NCI-H82 treated with DMSO at 0.1 percent for 48 hours (cell line): ENCODE data around the gene LCE3C.
"Not testable (repeated sequence)": the region's sequence is repeated elsewhere in the genome, so short reads cannot be mapped to it uniquely, and the experiment has no call there.

Experiments
- DNase-seq: peaks from one replicate; lab custom pipeline; 2025; ENCODE audit not compliant: unreplicated experiment; lab: John Stamatoyannopoulos, UW

LCE3C gene, protein sequence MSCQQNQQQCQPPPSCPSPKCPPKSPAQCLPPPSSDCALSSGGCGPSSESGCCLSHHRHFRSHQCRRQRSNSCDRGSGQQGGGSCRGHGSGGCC

GRCh38 chr1:152599934-152600333 lies at the start of gene LCE3C:
Gene LCE3C (plus strand): TSS chr1:152600234. CDS start chr1:152600732, 498 bp downstream.
- no peak for DNase-seq

DNA sequence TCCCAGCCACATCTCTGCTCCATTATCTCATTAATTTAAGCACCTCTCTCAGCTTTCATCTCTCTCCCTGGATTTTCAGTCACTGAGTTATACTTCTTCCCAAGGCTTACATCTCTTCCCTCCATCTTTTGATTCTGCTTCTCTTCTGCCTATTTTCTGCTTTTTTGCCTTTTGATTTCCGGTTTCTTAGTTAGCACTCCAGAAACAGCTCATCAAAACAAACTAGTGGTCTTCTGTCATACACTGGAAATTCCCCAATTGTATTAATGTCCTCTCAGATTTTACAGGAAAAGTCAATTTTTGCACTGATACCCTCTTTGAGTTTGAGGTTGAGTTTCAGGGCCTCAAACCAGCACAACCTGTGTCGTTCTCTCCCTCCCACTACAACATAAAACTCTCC lies 34.9 kb upstream of the LCE3C start:
- no peak for DNase-seq

- no peak for DNase-seq
Observed at GRCh38 chr1:152565535-152566215, 34.4 kb upstream of the LCE3C start.

GRCh38 chr1:152566681-152567080 lies 33.4 kb upstream of the LCE3C start, which contains the start of gene LCE3E:
Gene LCE3E (minus strand): TSS chr1:152566780. CDS start chr1:152566208, 572 bp downstream.
- DNase-seq = no peak

DNA sequence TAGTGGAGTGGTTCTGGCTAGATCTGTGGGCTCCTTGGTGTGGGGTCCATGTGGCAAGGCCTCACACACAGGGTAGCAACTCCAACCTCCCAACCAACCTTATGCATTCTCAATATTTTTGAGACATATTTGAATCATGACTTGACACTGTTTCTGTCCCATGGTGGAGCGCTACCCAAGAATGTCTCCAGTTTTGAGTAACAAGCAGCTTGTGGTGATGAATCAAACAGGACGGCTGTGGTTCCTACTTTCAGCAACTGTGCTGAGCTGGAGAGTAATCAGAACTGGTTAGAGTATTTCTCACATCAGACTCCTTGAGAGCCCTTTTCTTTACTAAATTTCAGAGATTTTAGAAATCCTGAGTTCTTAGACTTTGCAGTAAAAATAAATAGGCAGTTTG lies 22.9 kb upstream of the LCE3C start:
- no peak for DNase-seq

DNA sequence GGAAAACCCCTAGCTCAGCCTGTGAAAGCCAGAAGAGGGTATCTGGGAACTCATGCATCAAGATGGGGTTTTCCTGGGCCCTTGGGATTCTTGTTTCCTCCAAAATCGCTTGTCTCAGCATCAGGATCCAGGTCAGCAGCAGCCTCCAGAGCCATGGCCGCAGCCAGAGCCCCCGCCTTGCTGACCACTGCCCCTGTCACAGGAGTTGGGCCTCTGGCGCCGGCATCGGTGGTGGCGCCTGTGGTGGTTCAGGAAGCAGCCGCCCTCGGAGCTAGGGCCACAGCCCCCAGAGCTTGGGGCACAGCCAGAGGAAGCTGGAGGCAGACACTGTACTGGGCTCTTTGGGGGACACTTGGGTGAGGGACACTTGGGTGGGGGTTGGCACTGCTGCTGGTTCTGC lies 20.5 kb upstream of the LCE3C start:
- DNase-seq = not testable (repeated sequence)

GRCh38 chr1:152580433-152580832 lies 19.6 kb upstream of the LCE3C start, which contains the start of gene LCE3D:
Gene LCE3D (minus strand): TSS chr1:152580516. CDS start chr1:152579936, 580 bp downstream.
- no peak for DNase-seq

GRCh38 chr1:152582647-152583046 lies 17.4 kb upstream of the LCE3C start:
- no peak for DNase-seq

DNA sequence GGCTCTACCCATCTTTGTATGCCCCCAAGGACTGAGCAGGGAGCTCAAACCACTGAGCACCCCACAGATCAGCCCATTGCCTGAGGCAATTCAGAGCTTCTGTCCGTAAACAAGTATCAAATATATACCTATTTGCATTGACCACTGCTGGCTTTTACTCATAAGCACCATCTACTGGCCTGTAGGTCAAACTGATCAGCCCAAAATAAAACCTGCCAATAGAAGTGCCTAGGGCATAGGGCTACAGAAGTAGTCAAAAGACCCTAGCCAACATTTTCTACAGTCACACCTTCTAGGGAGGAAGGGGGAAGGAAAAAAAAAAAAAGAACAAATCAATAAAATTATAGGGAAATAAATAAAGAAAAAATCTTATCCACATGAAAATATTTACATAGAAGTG lies 14.4 kb upstream of the LCE3C start:
- no peak for DNase-seq

DNA sequence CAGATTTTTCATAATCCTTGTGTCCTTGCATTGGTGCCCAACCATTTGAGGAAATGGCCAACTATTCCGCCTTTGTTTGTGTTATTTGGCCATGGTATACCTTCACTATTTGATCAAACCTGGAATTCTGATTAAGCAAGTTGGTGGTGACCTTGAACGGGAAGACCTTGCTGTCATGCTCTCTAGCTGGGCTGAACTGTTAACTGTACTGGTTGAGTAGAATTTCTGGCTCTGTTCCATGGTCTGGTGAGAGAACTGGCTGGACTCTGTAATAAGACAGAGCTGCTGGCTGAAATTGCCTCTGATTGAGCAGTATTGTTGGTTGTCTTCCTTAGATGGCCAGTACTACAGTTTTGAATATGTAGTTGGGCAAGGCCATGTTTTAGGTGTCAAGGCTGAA lies 3.0 kb upstream of the LCE3C start:
- no peak for DNase-seq

DNA sequence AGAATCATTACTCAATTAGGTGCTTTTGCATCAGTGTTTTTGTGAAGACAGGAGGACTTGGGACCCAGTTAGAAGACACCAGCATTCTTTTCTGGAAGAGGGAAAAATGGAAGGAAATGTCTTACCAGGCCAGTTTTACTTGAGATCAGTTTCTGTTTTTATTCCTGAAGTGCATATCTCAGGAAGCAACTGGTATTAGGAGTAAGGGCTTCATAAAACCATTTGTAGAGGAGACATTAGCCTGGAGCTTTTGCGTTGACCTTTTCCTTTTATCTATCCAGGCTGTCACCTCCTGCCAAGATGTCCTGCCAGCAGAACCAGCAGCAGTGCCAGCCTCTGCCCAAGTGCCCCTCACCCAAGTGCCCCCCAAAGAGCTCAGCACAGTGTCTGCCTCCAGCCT lies 13.5 kb downstream of the LCE3C start, which contains the start of gene LCE3B:
Gene LCE3B (plus strand): TSS at position 301 of the 400 bp plus-strand sequence. CDS start 0 bp downstream, at position 301.
- no peak for DNase-seq

DNA sequence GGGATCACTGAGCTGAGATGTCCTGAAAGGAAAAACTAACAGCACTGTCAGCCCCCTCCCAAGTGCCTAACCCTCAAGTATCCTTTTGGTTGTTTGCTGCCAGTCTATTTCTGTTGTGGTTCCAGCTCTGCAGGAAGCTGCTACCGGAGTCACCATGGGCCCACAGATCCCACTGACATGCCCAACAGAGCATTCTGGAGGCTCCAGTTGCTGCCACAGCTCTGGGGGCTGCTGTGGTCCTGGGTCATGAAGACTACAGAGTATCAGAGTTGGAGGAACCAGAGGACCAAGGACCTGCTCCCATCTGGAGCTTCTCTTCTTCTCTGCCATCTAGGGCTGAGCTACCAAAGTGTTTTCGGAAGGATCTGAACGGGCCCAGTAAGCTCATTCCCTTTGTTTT lies 22.0 kb downstream of the LCE3C start:
- no peak for DNase-seq

- no peak for DNase-seq
Observed at GRCh38 chr1:152622803-152623202, 22.8 kb downstream of the LCE3C start, which contains the start of gene LCE3A. Gene LCE3A (minus strand): TSS chr1:152623103. CDS start chr1:152623103, 0 bp downstream.

- DNase-seq = no peak
Observed at GRCh38 chr1:152623203-152623844, 23.3 kb downstream of the LCE3C start.

- DNase-seq = no peak
Observed at GRCh38 chr1:152626744-152627143, 26.7 kb downstream of the LCE3C start.

DNA sequence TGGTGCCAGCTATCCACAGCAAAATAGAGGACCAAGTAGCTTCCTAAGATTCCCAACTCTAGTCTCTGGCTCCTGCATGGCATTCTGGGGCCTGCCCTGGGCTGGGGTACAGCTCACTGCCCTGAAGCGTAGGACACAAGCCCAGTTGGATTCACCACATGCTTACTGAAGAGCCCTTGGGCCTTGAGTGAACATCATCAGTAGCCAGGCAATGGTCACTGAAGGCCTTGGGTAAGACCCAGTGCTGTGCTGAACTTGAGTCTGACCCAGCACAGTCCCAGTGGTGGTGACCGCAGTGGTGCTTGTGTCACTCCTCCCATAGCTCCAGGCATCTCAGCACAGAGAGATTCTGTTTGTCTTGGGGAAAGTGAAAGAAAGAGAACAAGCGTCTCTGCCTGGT lies 30.6 kb downstream of the LCE3C start:
- no peak for DNase-seq

GRCh38 chr1:152640351-152640750 lies 40.3 kb downstream of the LCE3C start:
- no peak for DNase-seq

GRCh38 chr1:152643945-152644344 lies 43.9 kb downstream of the LCE3C start:
- DNase-seq = no peak

GRCh38 chr1:152645146-152645545 lies 45.1 kb downstream of the LCE3C start:
- DNase-seq = no peak

DNA sequence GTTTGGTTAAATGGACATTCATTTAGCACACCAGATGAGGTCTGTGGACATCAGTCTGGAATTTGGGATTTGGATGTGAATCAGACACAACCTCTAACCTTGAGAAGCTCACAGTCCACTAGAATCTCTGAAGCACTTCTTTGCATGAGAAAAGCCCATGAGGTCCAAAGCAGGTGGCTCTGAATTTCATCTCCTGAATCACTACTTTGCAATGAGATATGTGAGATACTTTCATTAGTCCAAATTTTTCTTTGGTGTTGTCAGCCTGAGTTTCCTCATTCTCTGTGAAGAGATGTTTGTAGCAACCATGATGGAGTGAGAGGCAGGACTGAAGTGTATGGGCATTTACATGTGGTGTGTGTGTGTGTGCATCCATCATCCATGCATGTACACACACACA lies 46.6 kb downstream of the LCE3C start:
- no peak for DNase-seq
